IMR-90 (cell line): ENCODE measurements around the gene GABRG2. TPM values are rescaled to one million over a fixed set of nuclear protein-coding genes. Genes with fewer than 3 reads are reported as not detected.

Experiments used
- ATAC-seq: fragments of 200-7000 bp; cut with Tn5 transposase; 2 replicates; pipeline ENCODE4 v1.9.1; 2020; ENCODE audit warnings: low read depth, mild to moderate bottlenecking, moderate library complexity
- BruUV-seq: library from RNA; stranded (reverse); fragments of 400-500 nt; replicated peaks from 2 replicates; lab custom pipeline; 2021; lab: Mats Ljungman, UMichigan
- CTCF ChIA-PET: fragments of 300-600 bp; formaldehyde crosslinking; extraction: SDS; loops from one replicate; lab custom pipeline; 2021; ENCODE audit warnings: antibody characterized with exemption; lab: Yijun Ruan, JAX
- POLR2A ChIA-PET: fragments of 300-600 bp; sonication (Branson Sonifier 250); formaldehyde crosslinking; loops from one replicate; lab custom pipeline; 2022; ENCODE audit warnings: antibody characterized with exemption; ENCODE audit not compliant: unreplicated experiment; lab: Charles Lee
- DNase-seq: peaks from one replicate; pipeline ENCODE4 v3.0.0; 2013
- H2AFZ ChIP-seq: replicated peaks from 2 replicates; pipeline ENCODE3; 2013; ENCODE audit warnings: low read length, mild to moderate bottlenecking; ENCODE audit not compliant: poor library complexity
- H2AK5ac ChIP-seq: 2 replicates; pipeline ENCODE4 v1.6.1; 2013; ENCODE audit warnings: low read depth, low read length, inconsistent platforms
- H2AK9ac ChIP-seq: replicated peaks from 2 replicates; pipeline ENCODE3; 2013; ENCODE audit warnings: mild to moderate bottlenecking, low read depth, low read length, moderate library complexity; ENCODE audit not compliant: poor library complexity
- H2BK120ac ChIP-seq: 2 replicates; pipeline ENCODE4 v1.6.1; 2013; ENCODE audit warnings: low read depth, low read length, inconsistent platforms
- H2BK15ac ChIP-seq: 3 replicates; pipeline ENCODE4 v1.6.1; 2013; ENCODE audit warnings: low read depth, low read length, inconsistent platforms
- H2BK20ac ChIP-seq: 2 replicates; pipeline ENCODE4 v1.6.1; 2013; ENCODE audit warnings: low read depth, mild to moderate bottlenecking, inconsistent platforms, low read length, moderate library complexity
- H2BK5ac ChIP-seq: 2 replicates; pipeline ENCODE4 v1.6.1; 2013; ENCODE audit warnings: mild to moderate bottlenecking, low read depth, low read length, inconsistent platforms; ENCODE audit not compliant: poor library complexity, severe bottlenecking
- H3K14ac ChIP-seq: replicated peaks from 2 replicates; pipeline ENCODE4 v1.6.1; 2013; ENCODE audit warnings: low read depth, low read length, inconsistent platforms
- H3K18ac ChIP-seq: 2 replicates; pipeline ENCODE4 v1.6.1; 2013; ENCODE audit warnings: low read depth, low read length, control low read depth
- H3K23ac ChIP-seq: 2 replicates; pipeline ENCODE4 v1.6.1; 2013; ENCODE audit warnings: low read depth, low read length, inconsistent platforms
- H3K27ac ChIP-seq: 2 replicates; pipeline ENCODE4 v1.5.1; 2013; ENCODE audit warnings: mild to moderate bottlenecking, control low read depth, low read length; ENCODE audit not compliant: insufficient read depth
- H3K27me3 ChIP-seq: 2 replicates; pipeline ENCODE4 v1.6.1; 2013; ENCODE audit warnings: low read length; ENCODE audit not compliant: control insufficient read depth, insufficient read depth
- H3K36me3 ChIP-seq: 2 replicates; pipeline ENCODE4 v1.6.1; 2013; ENCODE audit warnings: low read length, mixed read lengths; ENCODE audit not compliant: control insufficient read depth, insufficient read depth
- H3K4ac ChIP-seq: 2 replicates; pipeline ENCODE4 v1.6.1; 2013; ENCODE audit warnings: low read depth, low read length, inconsistent platforms
- H3K4me1 ChIP-seq: 2 replicates; pipeline ENCODE4 v1.6.1; 2013; ENCODE audit warnings: low read length, mixed read lengths; ENCODE audit not compliant: control insufficient read depth, insufficient read depth
- H3K4me2 ChIP-seq: 2 replicates; pipeline ENCODE4 v1.6.1; 2013; ENCODE audit warnings: low read depth, mild to moderate bottlenecking, control low read depth, low read length, moderate library complexity
- H3K4me3 ChIP-seq: 2 replicates; pipeline ENCODE4 v1.5.1; 2013; ENCODE audit warnings: low read depth, mild to moderate bottlenecking, control low read depth, low read length, moderate library complexity; ENCODE audit not compliant: insufficient read depth
- H3K56ac ChIP-seq: 2 replicates; pipeline ENCODE4 v1.6.1; 2013; ENCODE audit warnings: low read length, inconsistent platforms; ENCODE audit not compliant: insufficient read depth; ENCODE audit errors: extremely low read depth
- H3K79me1 ChIP-seq, 2 experiments: 2 replicates each; pipeline ENCODE4 v1.6.1; 2013; ENCODE audit warnings: low read length in 2 of 2, inconsistent platforms in 1 of 2, low read depth in 1 of 2
- H3K9ac ChIP-seq: 2 replicates; pipeline ENCODE4 v1.6.1; 2013; ENCODE audit warnings: low read depth, low read length, control low read depth
- H3K9me1 ChIP-seq: 2 replicates; pipeline ENCODE4 v1.6.1; 2013; ENCODE audit warnings: low read length, inconsistent platforms; ENCODE audit not compliant: insufficient read depth
- H3K9me3 ChIP-seq: 2 replicates; pipeline ENCODE4 v1.6.1; 2013; ENCODE audit warnings: low read length; ENCODE audit not compliant: control insufficient read depth, insufficient read depth
- H4K20me1 ChIP-seq: 2 replicates; pipeline ENCODE4 v1.6.1; 2013; ENCODE audit warnings: low read length, inconsistent platforms; ENCODE audit not compliant: insufficient read depth
- H4K5ac ChIP-seq: 2 replicates; pipeline ENCODE4 v1.6.1; 2013; ENCODE audit warnings: mild to moderate bottlenecking, low read depth, low read length, control low read depth
- H4K8ac ChIP-seq, 2 experiments: 2 replicates each; pipeline ENCODE4 v1.6.1; 2013; ENCODE audit warnings: low read depth in 2 of 2, low read length in 2 of 2, control low read depth in 1 of 2, inconsistent platforms in 1 of 2
- H4K91ac ChIP-seq: 2 replicates; pipeline ENCODE4 v1.6.1; 2013; ENCODE audit warnings: low read depth, low read length, inconsistent platforms; ENCODE audit not compliant: insufficient read depth
- BHLHE40 ChIP-seq: fragments of 150-350 bp; IDR thresholded peaks from 2 replicates; pipeline ENCODE4 v1.6.1; 2016; ENCODE audit warnings: mild to moderate bottlenecking, low read depth, low read length
- CEBPB ChIP-seq: IDR thresholded peaks from 2 replicates; pipeline ENCODE4 v1.6.1; 2012; ENCODE audit warnings: low read depth, low read length, improper control_type of control experiment
- MAZ ChIP-seq: IDR thresholded peaks from 2 replicates; pipeline ENCODE4 v1.6.1; 2012; ENCODE audit warnings: low read depth, mild to moderate bottlenecking, low read length, improper control_type of control experiment, moderate library complexity, borderline replicate concordance
- POLR2A ChIP-seq: IDR thresholded peaks from 2 replicates; pipeline ENCODE4 v1.6.1; 2012; ENCODE audit warnings: mild to moderate bottlenecking, low read depth, low read length
- RCOR1 ChIP-seq: IDR thresholded peaks from 2 replicates; pipeline ENCODE4 v1.6.1; 2012; ENCODE audit warnings: mild to moderate bottlenecking, low read length, improper control_type of control experiment; ENCODE audit not compliant: insufficient replicate concordance
- WGBS, 2 experiments: methylation state at CpG; one replicate each; pipeline versions ENCODE4 v1.1.5 to v1.1.7; 2013; ENCODE audit warnings: missing lambda C conversion rate in 2 of 2; ENCODE audit not compliant: insufficient read length in 1 of 2; ENCODE audit errors: extremely low coverage in 2 of 2; 5-methylcytosine and 5-hydroxymethylcytosine counted together
- dilution Hi-C: fragments of 300-500 bp; cut with HindIII; formaldehyde crosslinking; loops from one replicate; pipeline ENCODE4 v1.14.3; 2018; ENCODE audit warnings: low sequenced_read_pairs; ENCODE audit not compliant: unreplicated experiment
- in situ Hi-C: fragments of 300-500 bp; cut with MboI; formaldehyde crosslinking; loops from 3 replicates; pipeline ENCODE4 v1.14.3; 2019; ENCODE audit warnings: low sequenced_read_pairs, inconsistent platforms, mixed read lengths
- intact Hi-C: fragments of 100-400 bp; cut with micrococcal nuclease; formaldehyde crosslinking; loops from 2 replicates; pipeline ENCODE4 v1.10.0; 2022
- polyA plus RNA-seq, 3 experiments: library from polyadenylated mRNA; depleted of rRNA; stranded (reverse); fragments of >200 nt; gene quantifications; 2 replicates each; pipeline ENCODE4 v1.2.3, GENCODE V29; 2012; ENCODE audit warnings: low replicate concordance in 1 of 3
- total RNA-seq: library from RNA; depleted of rRNA; stranded (reverse); fragments of >200 nt; gene quantifications from 2 replicates; pipeline ENCODE4 v1.2.3, GENCODE V29; 2012
- TF ChIP-seq, protein P1 (sequence below): fragments of 150-350 bp; IDR thresholded peaks from 2 replicates; pipeline ENCODE4 v1.6.1; 2017; ENCODE audit warnings: mild to moderate bottlenecking, antibody characterized with exemption, low read length, low read depth

GABRG2 gene
- total and polyA plus RNA-seq, 2 of the 4 experiments (the other 2 are of a cell fraction) = not detected

DNA sequence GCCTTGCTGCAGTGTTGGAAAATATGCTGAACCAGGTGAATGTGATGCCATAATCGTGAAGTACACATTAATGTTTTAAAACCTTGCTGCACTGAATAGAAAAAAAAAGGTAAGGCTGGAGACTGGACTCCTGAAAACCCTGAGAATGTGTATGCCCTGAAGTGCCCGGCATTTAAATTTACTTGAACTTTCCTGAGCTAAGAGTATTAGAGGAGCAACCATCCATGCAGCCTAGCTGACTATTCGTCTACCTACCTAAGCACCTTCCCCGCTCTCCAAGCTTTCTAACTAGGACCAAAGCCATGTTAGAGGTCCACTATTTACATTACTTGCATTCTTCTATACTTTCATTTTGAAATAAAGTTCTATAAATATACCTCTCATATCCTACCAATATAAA lies 1.4 kb downstream of the GABRG2 start:
- H4K20me1 ChIP-seq = no peaks in the 10 kb centered on the region
- no peaks in the 10 kb centered on the region for H3K27me3 ChIP-seq
- H3K27ac ChIP-seq = no peak overlapping the region
- dilution Hi-C loops (no loop called here), in situ Hi-C loops (no loop called here), intact Hi-C loops (no loop called here)
- H2AK9ac ChIP-seq = no peak overlapping the region
- H2AK5ac ChIP-seq = no peak overlapping the region
- H4K91ac ChIP-seq = no peak overlapping the region
- H3K23ac ChIP-seq = no peak overlapping the region
- H3K9me3 ChIP-seq = peaks cover 7% of the 10 kb centered on the region
- H2BK5ac ChIP-seq = no peak overlapping the region
- H3K18ac ChIP-seq = no peak overlapping the region
- no peak for ATAC-seq
- no peak overlapping the region for H4K5ac ChIP-seq
- no peak overlapping the region for H4K8ac ChIP-seq
- no peak overlapping the region for H3K56ac ChIP-seq
- H2BK120ac ChIP-seq = no peak overlapping the region
- no peaks in the 10 kb centered on the region for H3K36me3 ChIP-seq
- H3K9ac ChIP-seq = no peak overlapping the region
- no peak overlapping the region for H2BK20ac ChIP-seq
- H3K4me1 ChIP-seq = no peaks in the 10 kb centered on the region
- H3K4me2 ChIP-seq = no peak overlapping the region
- H3K4me3 ChIP-seq = no peak overlapping the region
- ChIA-PET POLR2A (no interaction called here), CTCF (no interaction called here)
- TF ChIP-seq RCOR1 (no peak), MAZ (no peak), POLR2A (no peak), CEBPB (no peak), BHLHE40 (no peak)
- TF ChIP-seq, protein P1, sequence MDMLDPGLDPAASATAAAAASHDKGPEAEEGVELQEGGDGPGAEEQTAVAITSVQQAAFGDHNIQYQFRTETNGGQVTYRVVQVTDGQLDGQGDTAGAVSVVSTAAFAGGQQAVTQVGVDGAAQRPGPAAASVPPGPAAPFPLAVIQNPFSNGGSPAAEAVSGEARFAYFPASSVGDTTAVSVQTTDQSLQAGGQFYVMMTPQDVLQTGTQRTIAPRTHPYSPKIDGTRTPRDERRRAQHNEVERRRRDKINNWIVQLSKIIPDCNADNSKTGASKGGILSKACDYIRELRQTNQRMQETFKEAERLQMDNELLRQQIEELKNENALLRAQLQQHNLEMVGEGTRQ = no peak
- no TSS peak for BruUV-seq
- H3K14ac ChIP-seq = no peak overlapping the region
- no peak for DNase-seq
- H2BK15ac ChIP-seq = no peak overlapping the region
- H3K9me1 ChIP-seq = no peaks in the 10 kb centered on the region
- H2AFZ ChIP-seq = no peak overlapping the region
- no CpG with 5 or more reads among the region's 4 CpGs for WGBS, 2 experiments
- no peak overlapping the region for H3K4ac ChIP-seq
- no peaks in the 10 kb centered on the region for H3K79me1 ChIP-seq
